ENCODE data around the gene TSPAN18.

Gene TSPAN18

DNA sequence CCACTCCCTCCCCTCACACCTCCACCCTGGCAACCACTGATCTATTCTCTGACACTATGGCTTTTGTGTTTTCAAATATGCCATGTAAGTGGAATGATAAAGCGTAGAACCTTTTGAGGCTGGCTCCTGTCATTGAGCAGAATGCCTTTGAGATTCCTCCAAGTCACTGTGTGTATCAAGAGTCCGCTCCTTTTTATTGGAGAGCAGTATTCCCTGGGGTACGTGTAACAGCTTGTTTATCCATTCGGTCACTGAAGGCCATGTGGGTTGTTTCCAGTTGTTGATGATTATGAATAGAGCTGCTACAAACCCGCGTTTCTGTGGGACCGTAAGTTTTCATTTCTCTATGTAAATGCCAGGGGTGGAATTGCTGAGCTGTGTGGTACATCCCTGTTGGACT is 213.6 kb downstream of the TSPAN18 start:
- TF ChIP-seq, protein P1, sequence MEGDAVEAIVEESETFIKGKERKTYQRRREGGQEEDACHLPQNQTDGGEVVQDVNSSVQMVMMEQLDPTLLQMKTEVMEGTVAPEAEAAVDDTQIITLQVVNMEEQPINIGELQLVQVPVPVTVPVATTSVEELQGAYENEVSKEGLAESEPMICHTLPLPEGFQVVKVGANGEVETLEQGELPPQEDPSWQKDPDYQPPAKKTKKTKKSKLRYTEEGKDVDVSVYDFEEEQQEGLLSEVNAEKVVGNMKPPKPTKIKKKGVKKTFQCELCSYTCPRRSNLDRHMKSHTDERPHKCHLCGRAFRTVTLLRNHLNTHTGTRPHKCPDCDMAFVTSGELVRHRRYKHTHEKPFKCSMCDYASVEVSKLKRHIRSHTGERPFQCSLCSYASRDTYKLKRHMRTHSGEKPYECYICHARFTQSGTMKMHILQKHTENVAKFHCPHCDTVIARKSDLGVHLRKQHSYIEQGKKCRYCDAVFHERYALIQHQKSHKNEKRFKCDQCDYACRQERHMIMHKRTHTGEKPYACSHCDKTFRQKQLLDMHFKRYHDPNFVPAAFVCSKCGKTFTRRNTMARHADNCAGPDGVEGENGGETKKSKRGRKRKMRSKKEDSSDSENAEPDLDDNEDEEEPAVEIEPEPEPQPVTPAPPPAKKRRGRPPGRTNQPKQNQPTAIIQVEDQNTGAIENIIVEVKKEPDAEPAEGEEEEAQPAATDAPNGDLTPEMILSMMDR (conservative IDR thresholded peaks at IDR 0.05; ENCODE audit: control insufficient read depth, insufficient read depth, low read depth, low read length): no peak
- DNase-seq (ENCODE audit: low read depth): no peak
- H3K4me3 ChIP-seq (ENCODE audit: control insufficient read depth, low read depth, low read length): no peak overlapping the region

DNA sequence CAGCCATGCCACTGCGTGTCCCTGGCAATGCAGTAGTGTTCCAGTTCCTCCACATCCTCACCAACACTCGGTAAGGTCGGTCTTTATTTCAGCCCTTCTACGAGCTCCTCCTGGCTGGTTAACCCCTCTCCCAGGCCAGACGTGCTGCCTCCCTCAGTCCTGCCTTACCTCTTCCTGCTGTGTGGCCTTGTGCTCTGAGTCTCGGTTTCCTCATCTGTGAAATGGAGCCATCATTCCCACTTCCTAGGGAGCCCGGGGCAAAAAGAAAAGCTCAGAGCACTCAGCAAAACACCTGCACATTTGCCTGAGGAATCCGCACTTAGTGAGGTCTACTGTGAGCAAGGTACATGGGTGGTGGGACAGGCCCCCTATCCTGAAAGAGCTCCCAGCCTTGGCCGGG is 214.1 kb downstream of the TSPAN18 start:
- TF ChIP-seq, protein P1 (conservative IDR thresholded peaks at IDR 0.05; ENCODE audit: control insufficient read depth, insufficient read depth, low read depth, low read length): no peak
- DNase-seq (ENCODE audit: low read depth): no peak
- H3K4me3 ChIP-seq (ENCODE audit: control insufficient read depth, low read depth, low read length): no peak overlapping the region

DNA sequence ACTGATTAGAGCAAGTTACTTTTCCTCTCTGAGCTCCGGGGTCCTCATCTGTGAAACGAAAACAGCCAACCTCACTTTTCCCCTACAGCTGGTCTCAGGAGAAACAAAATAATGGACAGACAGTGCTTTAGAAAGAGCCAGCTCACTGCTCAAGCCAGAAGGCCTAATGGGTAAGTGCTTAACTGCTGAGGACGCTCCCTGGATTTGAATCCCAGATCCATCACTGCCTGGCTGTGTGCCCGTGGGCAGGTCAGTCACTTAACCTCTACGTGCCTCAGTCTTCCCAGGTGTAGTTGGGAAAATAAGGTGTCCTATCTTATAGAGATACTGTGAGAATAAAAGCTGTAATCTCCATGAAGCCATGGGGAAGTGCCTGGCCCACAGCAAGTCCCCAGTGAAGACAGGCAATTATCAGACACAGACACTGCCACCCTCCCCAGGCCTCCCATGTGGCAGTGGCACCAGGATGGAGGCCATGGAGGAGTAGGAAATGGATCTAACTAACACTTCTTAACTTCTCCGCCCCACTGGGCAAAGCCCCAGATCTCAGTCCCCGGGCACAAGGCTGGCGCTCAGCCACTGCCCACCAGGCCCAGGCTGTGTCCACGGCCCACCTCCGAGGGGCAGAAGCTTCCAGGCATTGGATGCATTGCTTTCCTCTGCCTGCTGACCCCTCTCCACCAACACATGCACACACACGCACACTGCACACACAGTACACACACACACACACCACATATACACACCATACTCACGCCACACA is 214.7 kb downstream of the TSPAN18 start:
- DNase-seq (ENCODE audit: low read depth): no peak
- no peak overlapping the region for H3K4me3 ChIP-seq (ENCODE audit: control insufficient read depth, low read depth, low read length)
- TF ChIP-seq, protein P1 (conservative IDR thresholded peaks at IDR 0.05; ENCODE audit: control insufficient read depth, insufficient read depth, low read depth, low read length): no peak

DNA sequence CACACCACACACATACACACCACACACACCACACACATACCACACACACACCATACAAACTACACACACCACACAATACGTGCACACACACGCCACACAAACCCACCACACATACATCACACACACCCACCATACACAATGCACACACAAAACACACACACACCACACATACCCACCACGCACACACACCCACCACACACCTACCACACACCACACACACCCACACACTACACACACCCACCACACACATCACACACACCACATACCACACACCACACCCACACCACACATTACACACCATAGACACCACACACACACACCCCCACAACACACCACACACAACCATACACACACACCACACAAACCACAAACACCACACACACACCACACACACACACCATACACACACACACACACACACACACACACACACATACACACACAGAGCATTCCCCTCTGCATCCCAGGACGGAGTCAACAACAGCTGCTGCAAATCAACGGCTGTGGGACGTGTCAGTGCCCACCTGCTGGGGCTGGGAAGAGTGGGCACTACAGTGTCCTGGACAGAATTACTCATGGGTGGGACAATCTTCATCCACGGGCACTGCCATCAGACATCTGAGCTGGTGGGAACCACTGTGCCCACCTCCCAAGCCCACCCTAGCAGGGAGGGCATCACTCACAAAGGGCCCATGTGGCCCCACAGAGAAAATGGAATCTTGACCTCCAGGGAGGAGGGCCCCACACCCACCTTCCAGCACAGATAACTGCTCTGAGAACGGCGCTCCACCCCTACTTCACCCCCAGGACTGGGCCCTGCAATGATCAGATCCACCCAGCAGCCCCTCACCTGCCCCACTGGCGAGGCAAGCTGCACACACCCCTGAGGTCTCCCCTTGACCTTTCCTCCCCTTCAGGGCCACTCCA is 215.5 kb downstream of the TSPAN18 start:
- H3K4me3 ChIP-seq (ENCODE audit: control insufficient read depth, low read depth, low read length): no peak overlapping the region
- no peak for DNase-seq (ENCODE audit: low read depth)
- TF ChIP-seq, protein P1 (conservative IDR thresholded peaks at IDR 0.05; ENCODE audit: control insufficient read depth, insufficient read depth, low read depth, low read length): no peak

DNA sequence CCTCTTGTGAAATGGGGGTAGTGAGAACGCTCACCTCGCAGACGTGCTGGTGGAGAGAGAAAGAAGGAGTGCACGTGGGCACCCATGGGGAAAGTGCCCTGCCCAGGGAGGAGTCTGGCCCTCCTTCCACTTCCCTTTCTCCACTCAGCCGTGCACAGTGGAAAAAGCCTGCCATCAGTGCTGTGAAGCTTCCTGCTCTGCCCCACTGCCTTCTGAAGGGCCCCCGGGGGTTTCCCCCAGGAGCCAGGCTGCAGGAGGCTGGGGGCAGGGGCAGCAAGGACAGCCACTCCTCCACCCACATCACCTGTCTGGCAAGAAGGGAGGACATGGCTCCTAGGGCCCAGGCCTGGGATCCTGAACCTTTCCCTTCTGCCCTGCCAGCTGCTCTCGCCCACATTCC is 216.4 kb downstream of the TSPAN18 start:
- no peak for DNase-seq (ENCODE audit: low read depth)
- TF ChIP-seq, protein P1 (conservative IDR thresholded peaks at IDR 0.05; ENCODE audit: control insufficient read depth, insufficient read depth, low read depth, low read length): no peak
- no peak overlapping the region for H3K4me3 ChIP-seq (ENCODE audit: control insufficient read depth, low read depth, low read length)

DNA sequence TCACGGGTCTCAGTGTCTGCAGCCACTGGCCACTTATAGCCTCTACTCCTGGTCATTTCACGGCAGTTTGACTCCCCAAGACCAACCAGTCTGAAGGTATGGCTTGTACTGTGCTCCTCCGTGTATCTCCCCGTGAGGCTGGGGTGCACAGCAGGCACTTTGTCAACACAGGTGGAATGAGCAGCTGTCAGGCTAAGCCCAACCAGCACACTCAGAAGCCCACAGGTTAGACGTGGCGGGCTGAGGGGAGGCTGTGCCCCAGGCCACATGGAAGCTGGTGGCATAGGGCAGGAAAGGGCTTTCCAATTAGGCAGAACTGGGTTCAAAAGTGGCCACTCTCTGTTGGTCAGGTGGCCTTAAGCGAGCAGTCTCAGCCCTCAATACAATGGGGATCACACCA is 216.9 kb downstream of the TSPAN18 start:
- H3K4me3 ChIP-seq (ENCODE audit: control insufficient read depth, low read depth, low read length): no peak overlapping the region
- DNase-seq (ENCODE audit: low read depth): no peak
- TF ChIP-seq, protein P1 (conservative IDR thresholded peaks at IDR 0.05; ENCODE audit: control insufficient read depth, insufficient read depth, low read depth, low read length): no peak

Data from fibroblast of mammary gland (primary cell).